ENCODE measurements around the gene CEP104.

The CEP104 gene

DNA sequence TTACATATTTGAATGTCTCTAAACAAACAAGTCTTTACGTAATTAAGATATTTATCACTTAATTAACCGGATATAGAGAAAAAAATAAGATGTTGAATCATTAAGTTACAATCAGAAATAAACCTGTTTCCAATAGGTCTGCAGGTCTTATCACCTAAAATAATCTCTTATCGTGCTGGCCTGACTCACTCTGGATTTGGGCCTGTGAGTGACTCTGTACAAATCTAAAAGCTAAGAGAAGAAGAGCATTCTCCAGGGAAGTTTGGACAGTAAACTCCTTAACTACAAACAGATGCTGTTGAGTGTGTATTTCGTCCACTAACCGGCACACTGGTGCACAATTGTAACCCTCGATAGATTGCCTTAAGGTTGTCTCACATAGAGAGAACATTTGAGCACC, 25.3 kb downstream of the CEP104 start:
- TF ChIP-seq, protein P1, sequence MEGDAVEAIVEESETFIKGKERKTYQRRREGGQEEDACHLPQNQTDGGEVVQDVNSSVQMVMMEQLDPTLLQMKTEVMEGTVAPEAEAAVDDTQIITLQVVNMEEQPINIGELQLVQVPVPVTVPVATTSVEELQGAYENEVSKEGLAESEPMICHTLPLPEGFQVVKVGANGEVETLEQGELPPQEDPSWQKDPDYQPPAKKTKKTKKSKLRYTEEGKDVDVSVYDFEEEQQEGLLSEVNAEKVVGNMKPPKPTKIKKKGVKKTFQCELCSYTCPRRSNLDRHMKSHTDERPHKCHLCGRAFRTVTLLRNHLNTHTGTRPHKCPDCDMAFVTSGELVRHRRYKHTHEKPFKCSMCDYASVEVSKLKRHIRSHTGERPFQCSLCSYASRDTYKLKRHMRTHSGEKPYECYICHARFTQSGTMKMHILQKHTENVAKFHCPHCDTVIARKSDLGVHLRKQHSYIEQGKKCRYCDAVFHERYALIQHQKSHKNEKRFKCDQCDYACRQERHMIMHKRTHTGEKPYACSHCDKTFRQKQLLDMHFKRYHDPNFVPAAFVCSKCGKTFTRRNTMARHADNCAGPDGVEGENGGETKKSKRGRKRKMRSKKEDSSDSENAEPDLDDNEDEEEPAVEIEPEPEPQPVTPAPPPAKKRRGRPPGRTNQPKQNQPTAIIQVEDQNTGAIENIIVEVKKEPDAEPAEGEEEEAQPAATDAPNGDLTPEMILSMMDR (IDR thresholded peaks at IDR 0.05; ENCODE audit: low read depth, low read length): no peak
- Histone ChIP-seq H3K9me3 (ENCODE audit: severe bottlenecking) (no peaks in the 10 kb centered on the region), H3K36me3 (peaks cover 48% of the 10 kb centered on the region), H3K4me3 (ENCODE audit: low read depth, low read length) (no peak overlapping the region), H3K27me3 (ENCODE audit: insufficient read depth, low read depth, severe bottlenecking) (no peaks in the 10 kb centered on the region), H3K27ac (no peak overlapping the region)
- no peak for DNase-seq

DNA sequence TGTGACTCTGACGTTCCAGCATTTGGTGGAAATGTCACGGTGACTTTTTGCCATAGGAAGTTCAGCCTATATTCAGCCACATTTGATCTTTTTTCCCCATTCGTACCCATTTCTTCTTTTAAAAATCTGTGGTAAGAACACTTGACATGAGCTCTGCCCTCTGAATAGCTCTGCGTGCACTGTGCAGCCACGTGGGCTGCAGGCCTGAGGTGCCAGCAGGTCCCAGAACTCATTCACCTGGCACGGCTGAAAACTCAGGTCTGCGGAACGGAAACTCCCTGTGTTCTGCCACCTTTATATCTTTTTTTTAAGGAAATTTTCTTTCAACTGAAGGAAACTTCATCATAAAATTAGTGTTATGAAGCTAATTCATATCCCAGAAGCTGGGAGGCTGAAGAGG, 28.6 kb downstream of the CEP104 start:
- H3K36me3 ChIP-seq: peaks cover 66% of the 10 kb centered on the region
- peak overlapping the region; percentile 60; the same call in 1 of the 2 replicates for H3K27ac ChIP-seq
- no peak for DNase-seq
- no peaks in the 10 kb centered on the region for H3K27me3 ChIP-seq (ENCODE audit: insufficient read depth, low read depth, severe bottlenecking)
- no peak overlapping the region for H3K4me3 ChIP-seq (ENCODE audit: low read depth, low read length)
- TF ChIP-seq, protein P1 (IDR thresholded peaks at IDR 0.05; ENCODE audit: low read depth, low read length): no peak
- no peaks in the 10 kb centered on the region for H3K9me3 ChIP-seq (ENCODE audit: severe bottlenecking)

DNA sequence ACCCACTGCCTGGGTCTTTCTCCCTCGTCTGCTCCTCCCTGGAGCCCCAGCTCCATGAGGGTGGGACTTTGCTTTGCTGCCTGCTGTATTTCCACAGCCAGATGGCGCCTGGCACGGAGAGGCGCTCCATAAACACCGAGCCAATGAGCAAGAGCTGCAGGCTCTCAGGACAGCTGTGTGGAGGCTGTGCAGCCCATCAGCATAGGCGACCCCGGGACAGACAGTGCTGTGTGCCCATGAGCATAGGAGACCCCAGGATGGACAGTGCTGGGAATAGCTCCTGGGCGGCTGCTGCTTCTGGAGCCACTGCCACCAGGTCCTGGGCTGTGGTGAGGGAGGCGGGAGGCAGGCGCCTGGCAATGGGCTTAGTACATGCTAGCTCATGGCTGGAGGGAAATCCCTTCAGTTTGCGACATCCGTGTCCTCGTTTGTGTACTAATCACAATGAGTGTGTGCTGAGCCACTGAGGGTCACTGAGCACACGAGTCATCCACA, 29.2 kb downstream of the CEP104 start:
- Histone ChIP-seq H3K36me3 (peaks cover 66% of the 10 kb centered on the region), H3K27ac (peak overlapping the region; percentile 60), H3K27me3 (ENCODE audit: insufficient read depth, low read depth, severe bottlenecking) (no peaks in the 10 kb centered on the region), H3K9me3 (ENCODE audit: severe bottlenecking) (no peaks in the 10 kb centered on the region), H3K4me3 (ENCODE audit: low read depth, low read length) (no peak overlapping the region)
- TF ChIP-seq, protein P1 (IDR thresholded peaks at IDR 0.05; ENCODE audit: low read depth, low read length): peak; percentile 72
- peak; percentile 72 for DNase-seq

DNA sequence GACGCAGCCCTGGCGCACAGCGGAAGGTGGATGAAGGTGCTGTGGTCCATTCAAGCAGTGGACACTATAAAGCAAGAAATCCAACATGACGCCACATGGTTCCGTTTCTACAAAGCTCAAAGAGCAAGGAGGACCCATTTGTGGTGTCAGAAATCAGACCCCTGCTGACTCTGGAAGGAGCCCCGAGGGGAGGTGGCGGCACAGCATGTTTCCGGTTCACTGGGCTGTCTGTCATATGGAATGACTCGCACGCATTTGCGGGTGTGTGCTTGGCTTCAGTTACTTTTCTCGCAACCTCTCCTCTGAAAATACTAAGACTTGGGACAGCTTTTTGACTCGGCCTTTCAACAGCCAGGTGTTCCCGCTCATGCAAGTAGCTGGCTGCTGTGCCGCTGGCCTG, 31.7 kb downstream of the CEP104 start:
- H3K27ac ChIP-seq: no peak overlapping the region
- peaks cover 73% of the 10 kb centered on the region for H3K36me3 ChIP-seq
- TF ChIP-seq, protein P1 (IDR thresholded peaks at IDR 0.05; ENCODE audit: low read depth, low read length): no peak
- DNase-seq: no peak
- H3K9me3 ChIP-seq (ENCODE audit: severe bottlenecking): no peaks in the 10 kb centered on the region
- H3K4me3 ChIP-seq (ENCODE audit: low read depth, low read length): no peak overlapping the region
- no peaks in the 10 kb centered on the region for H3K27me3 ChIP-seq (ENCODE audit: insufficient read depth, low read depth, severe bottlenecking)

DNA sequence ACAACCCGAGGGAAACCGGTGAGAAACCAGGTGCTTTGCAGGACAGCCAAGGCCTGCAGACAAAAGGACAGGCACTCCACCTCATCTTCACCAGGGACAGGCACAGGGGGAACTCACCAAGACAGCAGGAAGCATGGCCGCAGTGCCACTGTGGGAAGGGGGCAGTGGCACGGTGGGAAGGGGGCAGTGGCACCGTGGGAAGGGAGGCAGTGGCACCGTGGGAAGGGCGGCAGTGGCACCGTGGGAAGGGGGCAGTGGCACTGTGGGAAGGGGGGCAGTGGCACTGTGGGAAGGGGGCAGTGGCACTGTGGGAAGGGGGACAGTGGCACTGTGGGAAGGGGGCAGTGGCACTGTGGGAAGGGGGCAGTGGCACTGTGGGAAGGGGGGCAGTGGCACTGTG, 32.4 kb downstream of the CEP104 start:
- Histone ChIP-seq H3K27ac (no peak overlapping the region), H3K27me3 (ENCODE audit: insufficient read depth, low read depth, severe bottlenecking) (no peaks in the 10 kb centered on the region), H3K9me3 (ENCODE audit: severe bottlenecking) (no peaks in the 10 kb centered on the region), H3K36me3 (peaks cover 74% of the 10 kb centered on the region), H3K4me3 (ENCODE audit: low read depth, low read length) (no peak overlapping the region)
- TF ChIP-seq, protein P1 (IDR thresholded peaks at IDR 0.05; ENCODE audit: low read depth, low read length): no peak
- DNase-seq: no peak

DNA sequence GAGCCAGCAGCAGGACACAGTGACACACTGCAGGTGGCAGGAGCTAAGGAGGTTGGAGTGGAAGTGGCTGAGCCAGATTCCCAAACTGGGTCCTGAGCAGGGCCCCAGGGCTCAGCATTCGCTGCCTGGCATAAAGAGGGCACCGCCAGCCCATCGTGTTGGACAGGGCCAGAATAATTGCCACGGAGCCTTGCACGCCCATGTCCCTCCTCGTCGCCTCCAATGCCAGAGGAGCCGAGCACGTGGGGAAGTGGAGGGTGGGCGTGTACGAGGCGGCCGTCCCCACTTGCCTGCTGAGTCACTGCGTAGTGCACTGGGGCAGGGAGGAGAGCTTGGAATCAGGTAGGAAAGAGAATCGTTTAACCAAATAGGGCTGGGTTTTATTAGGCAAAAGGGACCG, 34.6 kb downstream of the CEP104 start:
- peaks cover 60% of the 10 kb centered on the region for H3K36me3 ChIP-seq
- DNase-seq: no peak

More for the DNA sequence above, 34.6 kb downstream of the CEP104 start:
- Histone ChIP-seq H3K9me3 (ENCODE audit: severe bottlenecking) (no peaks in the 10 kb centered on the region), H3K27me3 (ENCODE audit: insufficient read depth, low read depth, severe bottlenecking) (no peaks in the 10 kb centered on the region), H3K4me3 (ENCODE audit: low read depth, low read length) (no peak overlapping the region), H3K27ac (peak overlapping the region; percentile 90)
- TF ChIP-seq, protein P1 (IDR thresholded peaks at IDR 0.05; ENCODE audit: low read depth, low read length): no peak
